Mesendoderm (in vitro differentiated cells): ENCODE results near the gene MID2. TPM values are rescaled to one million over a fixed set of nuclear protein-coding genes. Genes with fewer than 3 reads are reported as not detected.

Experiments
- DNase-seq: peaks from one replicate; pipeline ENCODE4 v3.0.0; 2013
- H2AK5ac ChIP-seq: 2 replicates; pipeline ENCODE4 v1.6.1; 2013; ENCODE audit warnings: low read length, inconsistent platforms
- H2BK120ac ChIP-seq: 2 replicates; pipeline ENCODE4 v1.6.1; 2013; ENCODE audit warnings: low read depth, mild to moderate bottlenecking, low read length, moderate library complexity, mixed read lengths
- H2BK15ac ChIP-seq: replicated peaks from 2 replicates; pipeline ENCODE4 v1.6.1; 2013; ENCODE audit warnings: low read depth, mild to moderate bottlenecking, moderate library complexity
- H2BK5ac ChIP-seq: 2 replicates; pipeline ENCODE4 v1.6.1; 2013; ENCODE audit warnings: low read length, inconsistent platforms
- H3K18ac ChIP-seq: 2 replicates; pipeline ENCODE4 v1.6.1; 2013; ENCODE audit warnings: mild to moderate bottlenecking, low read length, mixed read lengths
- H3K23ac ChIP-seq: one replicate; pipeline ENCODE4 v1.6.1; 2013; ENCODE audit warnings: low read length
- H3K27ac ChIP-seq: 2 replicates; pipeline ENCODE4 v1.5.1; 2013; ENCODE audit warnings: low read depth, mild to moderate bottlenecking, inconsistent platforms, low read length, moderate library complexity
- H3K27me3 ChIP-seq: 2 replicates; pipeline ENCODE4 v1.6.1; 2013; ENCODE audit warnings: low read length, control low read depth, mild to moderate bottlenecking, inconsistent platforms; ENCODE audit not compliant: insufficient read depth, poor library complexity
- H3K36me3 ChIP-seq: 2 replicates; pipeline ENCODE4 v1.6.1; 2013; ENCODE audit warnings: low read length, inconsistent platforms; ENCODE audit not compliant: control insufficient read depth, insufficient read depth
- H3K4ac ChIP-seq: one replicate; pipeline ENCODE4 v1.6.1; 2013; ENCODE audit warnings: low read depth, mild to moderate bottlenecking, low read length, moderate library complexity
- H3K4me1 ChIP-seq: 2 replicates; pipeline ENCODE4 v1.6.1; 2013; ENCODE audit warnings: low read depth, low read length, inconsistent platforms; ENCODE audit not compliant: control insufficient read depth
- H3K4me2 ChIP-seq: 2 replicates; pipeline ENCODE4 v1.6.1; 2013; ENCODE audit warnings: low read length
- H3K4me3 ChIP-seq: 2 replicates; pipeline ENCODE4 v1.5.1; 2013; ENCODE audit warnings: mild to moderate bottlenecking, low read length
- H3K56ac ChIP-seq: one replicate; pipeline ENCODE4 v1.6.1; 2013; ENCODE audit warnings: low read length
- H3K79me1 ChIP-seq: 2 replicates; pipeline ENCODE4 v1.6.1; 2013; ENCODE audit warnings: low read length, inconsistent platforms
- H3K79me2 ChIP-seq: 2 replicates; pipeline ENCODE4 v1.6.1; 2013; ENCODE audit warnings: mild to moderate bottlenecking, low read length; ENCODE audit not compliant: control insufficient read depth, insufficient read depth
- H3K9ac ChIP-seq: 2 replicates; pipeline ENCODE4 v1.6.1; 2013; ENCODE audit warnings: low read length, inconsistent platforms
- H4K5ac ChIP-seq: one replicate; pipeline ENCODE4 v1.6.1; 2013; ENCODE audit warnings: low read length
- H4K8ac ChIP-seq: one replicate; pipeline ENCODE4 v1.6.1; 2013; ENCODE audit warnings: low read depth, mild to moderate bottlenecking, control low read depth, low read length, moderate library complexity
- WGBS: extraction: QIAGEN DNeasy Blood & Tissue Kit; methylation state at CpG from one replicate; pipeline ENCODE4 v1.1.7; 2013; ENCODE audit warnings: low lambda C conversion rate, missing lambda C conversion rate; ENCODE audit not compliant: insufficient coverage; ENCODE audit errors: extremely low coverage; 5-methylcytosine and 5-hydroxymethylcytosine counted together
- polyA plus RNA-seq, 2 experiments: library from polyadenylated mRNA; stranded (reverse); fragments of 200-250 nt; gene quantifications; one replicate each; pipeline ENCODE4 v1.2.3, GENCODE V29; 2013

Gene MID2
- 2.1 TPM for polyA plus RNA-seq (2013, experiment 1 of 2)
- 2.3 TPM for polyA plus RNA-seq (2013, experiment 2 of 2)

- H2BK120ac ChIP-seq, result no peak within 1 kb of the TSS
Observed at GRCh38 chrX:107825698-107826237, at the start of gene MID2. MID2 (plus strand) TSS chrX:107825866; CDS start chrX:107826427, 561 bp downstream.

GRCh38 chrX:107776649-107777535 lies 48.8 kb upstream of the MID2 start:
- Histone ChIP-seq H3K36me3 (no peaks in the 10 kb centered on the region), H3K9ac (peak overlapping the region; percentile 11), H2BK15ac (no peak overlapping the region), H4K8ac (no peak overlapping the region), H3K4me3 (no peak overlapping the region), H3K27me3 (peaks cover 8% of the 10 kb centered on the region), H3K4ac (no peak overlapping the region), H3K23ac (no peak overlapping the region), H3K4me1 (no peaks in the 10 kb centered on the region), H2BK120ac (no peak overlapping the region), H2BK5ac (no peak overlapping the region), H4K5ac (no peak overlapping the region), H3K56ac (peak overlapping the region; percentile 25), H3K79me1 (no peaks in the 10 kb centered on the region), H3K18ac (no peak overlapping the region), H3K27ac (no peak overlapping the region), H3K4me2 (peak overlapping the region; percentile 40), H3K79me2 (no peaks in the 10 kb centered on the region), H2AK5ac (no peak overlapping the region)
- WGBS, result 100% methylated on average over 1 of the region's 20 CpGs
- peak; percentile 94 for DNase-seq

More at GRCh38 chrX:107825698-107826237, at the start of gene MID2:
- H3K79me2 ChIP-seq, result no peaks in the 10 kb centered on the region
- H3K27me3 ChIP-seq, result no peaks in the 10 kb centered on the region
- H3K56ac ChIP-seq, result peak within 1 kb of the TSS; percentile 64
- peak; percentile 77 for DNase-seq
- no peaks in the 10 kb centered on the region for H3K36me3 ChIP-seq
- H2BK5ac ChIP-seq, result no peak within 1 kb of the TSS
- peak within 1 kb of the TSS; percentile 6 for H3K27ac ChIP-seq
- no peak within 1 kb of the TSS for H3K4me3 ChIP-seq
- WGBS, result no CpG with 5 or more reads among the region's 32 CpGs
- H4K8ac ChIP-seq, result no peak within 1 kb of the TSS
- no peak within 1 kb of the TSS for H4K5ac ChIP-seq
- no peak within 1 kb of the TSS for H3K23ac ChIP-seq
- H3K18ac ChIP-seq, result no peak within 1 kb of the TSS
- no peak within 1 kb of the TSS for H3K4me2 ChIP-seq
- no peak within 1 kb of the TSS for H3K4ac ChIP-seq
- peak within 1 kb of the TSS; percentile 58 for H3K9ac ChIP-seq
- H2BK15ac ChIP-seq, result no peak within 1 kb of the TSS
- H3K4me1 ChIP-seq, result no peaks in the 10 kb centered on the region
- no peak within 1 kb of the TSS for H2AK5ac ChIP-seq
- no peaks in the 10 kb centered on the region for H3K79me1 ChIP-seq

- H2BK5ac ChIP-seq, result no peak within 1 kb of the TSS
- no peaks in the 10 kb centered on the region for H3K79me2 ChIP-seq
- H3K27ac ChIP-seq, result no peak within 1 kb of the TSS
- H3K27me3 ChIP-seq, result peaks cover 8% of the 10 kb centered on the region
- H3K9ac ChIP-seq, result no peak within 1 kb of the TSS
- no peaks in the 10 kb centered on the region for H3K4me1 ChIP-seq
- no peaks in the 10 kb centered on the region for H3K79me1 ChIP-seq
- no peak within 1 kb of the TSS for H3K4me2 ChIP-seq
- no peak within 1 kb of the TSS for H3K4ac ChIP-seq
- H3K36me3 ChIP-seq, result no peaks in the 10 kb centered on the region
- no CpG with 5 or more reads among the region's 6 CpGs for WGBS
- DNase-seq, result no peak
- H4K8ac ChIP-seq, result no peak within 1 kb of the TSS
- H3K56ac ChIP-seq, result no peak within 1 kb of the TSS
- no peak within 1 kb of the TSS for H2AK5ac ChIP-seq
- no peak within 1 kb of the TSS for H2BK120ac ChIP-seq
- H3K4me3 ChIP-seq, result no peak within 1 kb of the TSS
- H2BK15ac ChIP-seq, result no peak within 1 kb of the TSS
- no peak within 1 kb of the TSS for H4K5ac ChIP-seq
- H3K18ac ChIP-seq, result no peak within 1 kb of the TSS
- H3K23ac ChIP-seq, result no peak within 1 kb of the TSS
Observed at GRCh38 chrX:107777536-107777832, 48.2 kb upstream of the MID2 start, which contains the start of gene NCBP2L. NCBP2L (plus strand) TSS chrX:107777733; CDS start chrX:107794221, 16,488 bp downstream.

GRCh38 chrX:107780525-107780924 lies 45.1 kb upstream of the MID2 start:
- no peaks in the 10 kb centered on the region for H3K36me3 ChIP-seq
- no peak overlapping the region for H3K4me3 ChIP-seq
- no peak overlapping the region for H2AK5ac ChIP-seq
- no peak overlapping the region for H3K18ac ChIP-seq
- no peak overlapping the region for H4K5ac ChIP-seq
- no peak overlapping the region for H3K23ac ChIP-seq
- H2BK120ac ChIP-seq, result no peak overlapping the region
- H2BK5ac ChIP-seq, result no peak overlapping the region
- H3K79me2 ChIP-seq, result no peaks in the 10 kb centered on the region
- H3K79me1 ChIP-seq, result no peaks in the 10 kb centered on the region
- H4K8ac ChIP-seq, result no peak overlapping the region
- no peak overlapping the region for H3K4ac ChIP-seq
- no peak overlapping the region for H3K56ac ChIP-seq
- no peaks in the 10 kb centered on the region for H3K27me3 ChIP-seq
- H3K9ac ChIP-seq, result no peak overlapping the region
- H3K27ac ChIP-seq, result no peak overlapping the region
- WGBS, result no CpG with 5 or more reads among the region's 9 CpGs
- H2BK15ac ChIP-seq, result no peak overlapping the region
- H3K4me2 ChIP-seq, result no peak overlapping the region
- no peak for DNase-seq
- no peaks in the 10 kb centered on the region for H3K4me1 ChIP-seq

GRCh38 chrX:107787827-107788226 lies 37.8 kb upstream of the MID2 start:
- H4K5ac ChIP-seq, result no peak overlapping the region
- H3K56ac ChIP-seq, result no peak overlapping the region
- H4K8ac ChIP-seq, result no peak overlapping the region
- no peak overlapping the region for H3K4me2 ChIP-seq
- no peak overlapping the region for H3K9ac ChIP-seq
- no peak overlapping the region for H2BK15ac ChIP-seq
- no peak overlapping the region for H2BK5ac ChIP-seq
- no peak overlapping the region for H3K18ac ChIP-seq
- no peaks in the 10 kb centered on the region for H3K4me1 ChIP-seq
- H2BK120ac ChIP-seq, result no peak overlapping the region
- H3K4me3 ChIP-seq, result no peak overlapping the region
- DNase-seq, result no peak
- H3K27ac ChIP-seq, result no peak overlapping the region
- H3K27me3 ChIP-seq, result no peaks in the 10 kb centered on the region
- WGBS, result no CpG with 5 or more reads among the region's 1 CpG
- H3K36me3 ChIP-seq, result no peaks in the 10 kb centered on the region
- H2AK5ac ChIP-seq, result no peak overlapping the region
- no peaks in the 10 kb centered on the region for H3K79me2 ChIP-seq
- H3K79me1 ChIP-seq, result no peaks in the 10 kb centered on the region
- H3K4ac ChIP-seq, result no peak overlapping the region
- no peak overlapping the region for H3K23ac ChIP-seq
